DMS53 treated with DMSO at 0.1 percent for 48 hours (cell line): Measurements from ENCODE around the gene SPRR2G.
"Not testable (repeated sequence)": the region's sequence is repeated elsewhere in the genome, so short reads cannot be mapped to it uniquely, and the experiment has no call there.

Experiments
- DNase-seq: peaks from one replicate; lab custom pipeline; 2025; ENCODE audit not compliant: unreplicated experiment; lab: John Stamatoyannopoulos, UW

The SPRR2G gene

DNA sequence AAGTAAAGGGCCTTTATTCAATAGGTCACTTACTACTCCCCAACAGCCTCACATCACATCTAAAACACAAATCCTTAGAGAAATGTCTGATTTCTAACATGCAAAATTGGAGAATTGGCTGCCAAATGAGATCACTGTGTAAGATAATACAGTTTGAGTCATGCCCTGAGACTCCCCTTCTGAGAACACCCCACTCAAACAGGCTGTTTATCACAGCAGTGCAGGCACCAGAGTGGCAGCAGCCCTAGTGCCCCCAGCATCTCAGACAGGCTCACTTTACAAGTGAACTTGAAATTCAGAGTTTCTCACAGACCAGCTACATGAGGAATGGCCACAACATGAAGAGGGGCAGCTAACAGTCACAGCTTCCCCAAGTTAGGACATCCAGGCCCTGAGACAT, 35.4 kb downstream of the SPRR2G start:
- DNase-seq: not testable (repeated sequence)

DNA sequence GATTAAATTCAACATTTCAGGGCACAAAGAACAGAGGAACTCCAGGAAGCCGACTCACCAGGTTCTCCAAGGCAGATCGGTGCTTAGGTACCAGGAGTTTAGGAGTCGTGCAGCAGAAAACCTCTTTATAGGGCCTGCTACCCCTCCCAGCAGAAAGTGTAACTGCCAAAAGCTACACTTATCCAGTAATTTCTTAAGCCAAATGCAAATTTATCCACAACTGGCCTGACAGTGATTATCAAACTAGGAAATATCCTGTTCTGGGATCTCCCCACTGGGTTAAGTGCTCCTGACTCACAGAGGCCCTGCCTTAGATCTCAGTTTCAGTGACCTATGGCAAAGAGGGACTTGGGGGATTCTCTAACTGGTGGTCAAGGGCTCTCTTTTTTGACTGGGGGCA, 37.3 kb downstream of the SPRR2G start, which contains the start of gene SPRR2F:
TSS of gene SPRR2F (minus strand) at position 101 of the 400 bp plus-strand sequence. CDS start 783 bp downstream, outside the sequence.
- DNase-seq: no peak

DNA sequence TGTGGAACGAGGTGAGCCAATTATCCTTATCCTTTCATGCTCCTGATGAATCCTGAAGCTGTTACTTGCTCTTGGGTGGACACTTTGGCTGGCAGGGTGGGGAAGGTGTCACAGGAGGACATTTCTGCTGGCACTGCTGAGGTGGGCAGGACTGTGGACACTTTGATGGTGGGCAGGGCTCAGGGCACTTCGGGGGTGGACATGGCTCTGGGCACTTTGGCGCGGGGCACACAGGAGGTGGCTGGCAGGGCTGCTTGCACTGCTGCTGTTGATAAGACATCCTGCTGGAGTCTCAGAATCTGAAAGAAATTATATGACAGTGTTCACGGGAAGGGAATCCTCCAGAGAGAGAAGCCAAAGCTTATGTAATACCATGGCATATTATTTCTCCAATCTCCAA, 38.2 kb downstream of the SPRR2G start:
- not testable (repeated sequence) for DNase-seq

DNA sequence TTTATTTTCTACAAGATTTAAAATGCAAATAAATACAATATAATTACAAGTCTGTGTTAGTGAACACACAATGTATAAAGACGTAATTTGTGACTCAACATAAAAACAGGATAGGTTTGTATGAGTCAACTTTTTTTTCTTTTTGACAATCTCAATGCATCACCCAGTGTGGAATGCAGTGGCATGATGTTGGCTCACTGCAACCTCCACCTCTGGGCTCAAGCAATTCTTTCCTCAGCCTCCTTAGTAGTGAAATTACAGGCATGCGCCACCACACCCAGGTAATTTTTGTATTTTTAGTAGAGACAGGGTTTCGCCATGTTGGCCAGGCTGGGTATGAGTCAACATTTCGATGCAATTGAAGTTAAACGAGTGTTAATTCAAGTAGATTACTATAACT, 50.4 kb downstream of the SPRR2G start:
- no peak for DNase-seq
